Frontal cortex (tissue), 4 donors: ENCODE results near the gene GRIN3B. TPM values are rescaled to one million over a fixed set of nuclear protein-coding genes. Genes with fewer than 3 reads are reported as not detected.

Experiments
- DNase-seq, 2 donors: peaks; one replicate each; pipeline ENCODE4 v3.0.0; 2012; ENCODE audit warnings: low spot score in 2 of 2
- FAIRE-seq: peaks from 2 replicates; lab custom pipeline; 2012; peaks lifted over from hg19 to GRCh38; lab: Jason Lieb, UNC
- small RNA-seq: library from RNA; depleted of rRNA; stranded (forward); fragments of <200 nt; gene quantifications from one replicate; pipeline ENCODE3, GENCODE V24; 2014
- total RNA-seq: library from RNA; depleted of rRNA; stranded (reverse); fragments of >200 nt; gene quantifications from one replicate; pipeline ENCODE4 v1.2.3, GENCODE V29; 2014
- donor health status: control.
- donor health status: control.
- donor health status: control.

Gene GRIN3B
- total RNA-seq, 1 donor from 2014 or later = under 0.01 TPM

DNA sequence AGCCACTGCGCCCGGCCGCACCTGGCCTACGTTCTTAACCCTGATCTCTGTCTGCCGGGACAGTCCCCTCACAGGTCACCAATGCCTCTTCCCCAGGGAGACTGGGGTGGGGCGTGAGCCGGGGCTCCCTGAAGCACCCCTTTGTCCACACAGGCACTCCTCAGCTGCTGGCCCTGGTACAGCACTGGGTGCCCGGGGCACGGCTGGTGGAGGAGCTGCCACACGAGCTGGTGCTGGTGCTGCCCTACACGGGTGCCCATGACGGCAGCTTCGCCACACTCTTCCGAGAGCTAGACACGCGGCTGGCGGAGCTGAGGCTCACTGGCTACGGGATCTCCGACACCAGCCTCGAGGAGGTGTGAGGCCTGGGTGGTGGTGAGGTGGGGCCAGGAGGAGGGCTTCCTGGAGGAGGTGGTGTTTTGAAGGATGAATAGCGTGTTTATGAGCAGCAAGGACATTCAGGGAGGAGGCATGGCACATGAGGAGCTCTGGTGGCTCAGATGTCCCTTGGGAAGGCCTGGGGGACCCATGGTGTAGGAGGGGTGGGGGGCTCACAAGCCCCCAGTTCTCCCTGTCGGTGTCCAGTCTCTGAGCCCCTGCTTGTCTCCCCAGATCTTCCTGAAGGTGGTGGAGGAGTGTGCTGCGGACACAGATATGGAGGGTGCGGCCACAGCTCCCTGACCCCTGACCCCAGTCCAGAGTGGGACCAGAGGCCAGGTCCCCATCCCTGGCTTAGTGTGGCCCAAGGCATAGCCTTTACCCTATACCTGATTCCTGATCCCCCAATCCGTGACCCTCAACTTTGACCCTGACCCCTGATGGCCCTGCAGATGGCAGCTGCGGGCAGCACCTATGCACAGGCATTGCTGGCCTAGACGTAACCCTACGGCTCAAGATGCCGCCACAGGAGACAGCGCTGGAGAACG, 53.2 kb downstream of the GRIN3B start:
- no peak for DNase-seq
- FAIRE-seq = no peak

DNA sequence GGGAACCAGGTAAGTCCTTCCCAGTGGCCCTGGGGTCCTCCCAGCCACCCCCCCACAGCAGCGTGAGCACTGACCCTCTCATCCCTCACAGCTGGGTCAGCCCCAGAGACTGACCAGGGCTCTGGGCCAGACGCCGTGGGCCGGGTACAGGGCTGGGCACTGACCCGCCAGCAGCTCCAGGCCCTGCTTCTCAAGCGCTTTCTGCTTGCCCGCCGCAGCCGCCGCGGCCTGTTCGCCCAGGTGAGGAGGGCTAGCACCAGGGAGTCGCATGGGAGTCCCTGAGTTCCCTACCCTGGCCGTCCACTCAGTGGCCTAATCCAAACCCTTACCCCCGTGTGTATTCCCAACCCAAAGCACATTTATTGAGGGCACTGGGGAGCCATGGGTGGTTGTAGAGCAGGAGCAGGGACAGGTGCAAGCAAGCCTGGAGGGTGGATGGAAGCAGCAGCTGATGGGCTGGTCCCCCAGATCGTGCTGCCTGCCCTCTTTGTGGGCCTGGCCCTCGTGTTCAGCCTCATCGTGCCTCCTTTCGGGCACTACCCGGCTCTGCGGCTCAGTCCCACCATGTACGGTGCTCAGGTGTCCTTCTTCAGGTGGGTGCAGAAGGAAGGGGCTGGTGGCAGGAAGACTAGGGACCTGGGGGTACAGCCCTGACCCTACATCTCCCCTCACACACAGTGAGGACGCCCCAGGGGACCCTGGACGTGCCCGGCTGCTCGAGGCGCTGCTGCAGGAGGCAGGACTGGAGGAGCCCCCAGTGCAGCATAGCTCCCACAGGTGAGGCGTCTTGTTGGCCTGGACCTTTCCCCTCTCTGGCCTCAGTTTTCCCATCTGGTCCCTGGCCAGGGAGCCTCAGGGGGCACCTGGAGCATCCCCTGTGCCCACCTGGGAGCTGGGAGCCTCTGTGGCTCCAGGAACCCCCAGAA, 54.1 kb downstream of the GRIN3B start:
- FAIRE-seq = no peak
- DNase-seq = no peak

DNA sequence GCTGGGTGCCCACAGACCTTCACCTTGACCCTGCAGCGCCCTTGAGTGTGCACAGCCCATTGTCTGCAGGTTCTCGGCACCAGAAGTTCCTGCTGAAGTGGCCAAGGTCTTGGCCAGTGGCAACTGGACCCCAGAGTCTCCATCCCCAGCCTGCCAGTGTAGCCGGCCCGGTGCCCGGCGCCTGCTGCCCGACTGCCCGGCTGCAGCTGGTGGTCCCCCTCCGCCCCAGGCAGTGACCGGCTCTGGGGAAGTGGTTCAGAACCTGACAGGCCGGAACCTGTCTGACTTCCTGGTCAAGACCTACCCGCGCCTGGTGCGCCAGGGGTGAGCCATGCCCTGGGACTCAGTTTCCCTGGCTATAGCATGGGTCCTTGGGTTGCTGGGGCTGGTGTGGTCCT, 54.8 kb downstream of the GRIN3B start:
- DNase-seq (no peak), FAIRE-seq (no peak)

DNA sequence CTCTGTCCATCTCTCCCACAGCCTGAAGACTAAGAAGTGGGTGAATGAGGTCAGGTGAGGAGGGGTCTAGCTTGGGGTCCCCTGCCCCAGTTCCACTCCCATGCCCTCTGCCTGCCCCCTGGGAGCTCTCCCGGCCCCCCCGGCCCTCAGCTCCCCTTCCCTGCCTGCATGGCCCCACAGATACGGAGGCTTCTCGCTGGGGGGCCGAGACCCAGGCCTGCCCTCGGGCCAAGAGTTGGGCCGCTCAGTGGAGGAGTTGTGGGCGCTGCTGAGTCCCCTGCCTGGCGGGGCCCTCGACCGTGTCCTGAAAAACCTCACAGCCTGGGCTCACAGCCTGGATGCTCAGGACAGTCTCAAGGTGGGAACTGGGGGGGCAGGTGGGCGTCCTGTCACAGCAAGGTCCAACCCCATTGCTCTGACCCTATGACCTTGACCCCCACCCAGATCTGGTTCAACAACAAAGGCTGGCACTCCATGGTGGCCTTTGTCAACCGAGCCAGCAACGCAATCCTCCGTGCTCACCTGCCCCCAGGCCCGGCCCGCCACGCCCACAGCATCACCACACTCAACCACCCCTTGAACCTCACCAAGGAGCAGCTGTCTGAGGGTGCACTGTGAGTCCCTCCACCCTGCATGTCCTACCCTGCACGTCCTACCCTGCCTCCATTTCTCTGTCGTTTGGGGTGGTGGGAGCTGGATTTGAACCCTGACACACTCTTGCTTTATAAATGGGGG, 55.8 kb downstream of the GRIN3B start:
- no peak for DNase-seq
- FAIRE-seq = no peak

DNA sequence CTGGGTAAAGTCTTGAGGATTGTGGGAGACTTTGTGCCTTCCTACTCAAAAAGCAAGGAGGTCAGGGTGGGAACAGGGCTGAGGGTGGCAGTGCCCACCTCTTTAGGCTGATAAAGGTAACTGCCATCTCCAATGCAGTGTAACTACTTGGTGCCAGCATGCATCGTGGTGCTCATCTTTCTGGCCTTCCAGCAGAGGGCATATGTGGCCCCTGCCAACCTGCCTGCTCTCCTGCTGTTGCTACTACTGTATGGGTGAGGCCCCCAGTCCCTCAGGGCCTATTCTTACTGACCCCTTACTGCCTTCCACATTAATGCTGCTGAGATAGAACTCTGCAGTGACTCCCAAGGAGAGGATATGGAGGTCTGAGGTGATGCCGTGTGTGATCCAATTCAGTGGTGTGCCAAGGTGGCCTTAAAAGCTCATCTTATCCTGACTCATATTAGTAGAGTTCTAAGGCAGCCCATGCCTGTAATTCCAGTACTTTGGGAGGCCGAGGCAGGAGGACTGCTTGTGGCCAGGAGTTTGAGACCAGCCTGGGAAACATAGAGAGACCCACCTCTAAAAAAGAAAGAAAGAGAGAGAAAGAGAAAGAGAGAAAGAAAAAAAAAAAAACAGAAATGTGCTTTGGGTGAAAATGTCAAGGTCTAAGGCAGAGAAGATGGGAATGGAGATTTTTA, 57.1 kb downstream of the GRIN3B start:
- FAIRE-seq = no peak
- no peak for DNase-seq

DNA sequence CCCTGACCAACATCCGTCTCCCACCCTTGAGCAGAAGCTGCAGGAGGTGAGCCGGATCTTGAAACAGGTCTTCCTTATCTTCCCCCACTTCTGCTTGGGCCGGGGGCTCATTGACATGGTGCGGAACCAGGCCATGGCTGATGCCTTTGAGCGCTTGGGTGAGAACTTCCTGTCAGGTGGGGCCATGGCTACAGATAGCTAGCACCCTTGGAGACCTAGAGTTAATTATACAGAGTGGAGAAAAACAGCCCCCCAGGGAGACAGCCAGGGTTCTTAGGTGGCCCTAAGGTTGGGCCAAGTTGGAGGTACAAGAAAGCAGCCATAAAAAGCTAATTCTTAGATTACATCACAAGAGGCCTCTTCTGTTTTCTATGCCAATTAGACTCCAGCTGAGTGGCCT, 57.9 kb downstream of the GRIN3B start:
- DNase-seq = no peak
- no peak for FAIRE-seq

Small RNA genes within 50 kb of the gene (small RNA-seq; reads per million reads assigned to genes)
- gene RNU6-2 = 0.51 reads per million, percentile 40 among the genes with 10 or more reads in this experiment

Other genes starting within 250 kb of the GRIN3B start
- 0.41 TPM for gene MISP, start 249.3 kb upstream of the GRIN3B start, total RNA-seq
- gene PTBP1, start 203.0 kb upstream of the GRIN3B start, total RNA-seq = 28.1 TPM
- 119 TPM for gene PLPPR3, start 178.5 kb upstream of the GRIN3B start, total RNA-seq
- gene AZU1, start 172.6 kb upstream of the GRIN3B start, total RNA-seq = 0.41 TPM
- gene PRTN3, start 159.4 kb upstream of the GRIN3B start, total RNA-seq = 1.2 TPM
- not detected for gene ELANE, start 148.1 kb upstream of the GRIN3B start, total RNA-seq
- gene CFD, start 140.8 kb upstream of the GRIN3B start, total RNA-seq = 0.82 TPM
- gene MED16, start 107.2 kb upstream of the GRIN3B start, total RNA-seq = 15.9 TPM
- not detected for gene RNU6-9, start 106.9 kb upstream of the GRIN3B start, total RNA-seq
- 26.5 TPM for gene R3HDM4, start 87.2 kb upstream of the GRIN3B start, total RNA-seq
- 0.41 TPM for gene KISS1R, start 83.1 kb upstream of the GRIN3B start, total RNA-seq
- gene ARID3A, start 74.4 kb upstream of the GRIN3B start, total RNA-seq = 2.4 TPM
- gene WDR18, start 16.1 kb upstream of the GRIN3B start, total RNA-seq = 45.7 TPM
- 29.3 TPM for gene TMEM259, start 20.7 kb downstream of the GRIN3B start, total RNA-seq
- not detected for gene RNU6-2, start 21.1 kb downstream of the GRIN3B start, total RNA-seq
- gene CNN2, start 26.2 kb downstream of the GRIN3B start, total RNA-seq = 8.2 TPM
- 2.0 TPM for gene ABCA7, start 39.7 kb downstream of the GRIN3B start, total RNA-seq
- 1.2 TPM for gene ARHGAP45, start 66.7 kb downstream of the GRIN3B start, total RNA-seq
- 35.5 TPM for gene POLR2E, start 95.0 kb downstream of the GRIN3B start, total RNA-seq
- 150 TPM for gene GPX4, start 103.6 kb downstream of the GRIN3B start, total RNA-seq
- gene SBNO2, start 173.8 kb downstream of the GRIN3B start, total RNA-seq = 4.1 TPM
- gene STK11, start 205.4 kb downstream of the GRIN3B start, total RNA-seq = 45.7 TPM
- 5.3 TPM for gene CBARP, start 237.6 kb downstream of the GRIN3B start, total RNA-seq
- gene ATP5F1D, start 241.3 kb downstream of the GRIN3B start, total RNA-seq = 11.0 TPM
- gene MIDN, start 248.2 kb downstream of the GRIN3B start, total RNA-seq = 14.3 TPM